Adrenal gland (tissue), 5 donors: ENCODE measurements around the gene TAAR9.
"Not testable (repeated sequence)": the region's sequence is repeated elsewhere in the genome, so short reads cannot be mapped to it uniquely, and the experiment has no call there.

Experiments used
- CTCF ChIP-seq, 6 experiments: fragments of 450-650 bp in 4 of 6; fragments of 200-600 bp in 2 of 6; sonication (generic) in 1 of 6; IDR thresholded peaks; 1 replicate in 5 of 6; 2 replicates in 1 of 6; pipeline versions ENCODE4 v1.5.1 to v1.8.0; 2016 to 2021; ENCODE audit warnings: antibody characterized with exemption in 6 of 6, mild to moderate bottlenecking in 2 of 6, moderate library complexity in 1 of 6
- POLR2A ChIP-seq, 2 donors: fragments of 450-650 bp; IDR thresholded peaks; one replicate each; pipeline ENCODE4 v1.6.1; 2017; ENCODE audit warnings: antibody characterized with exemption in 2 of 2, mild to moderate bottlenecking in 2 of 2, moderate library complexity in 1 of 2
- donor health status: DM: no; HTN: no; CAD: no.

DNA sequence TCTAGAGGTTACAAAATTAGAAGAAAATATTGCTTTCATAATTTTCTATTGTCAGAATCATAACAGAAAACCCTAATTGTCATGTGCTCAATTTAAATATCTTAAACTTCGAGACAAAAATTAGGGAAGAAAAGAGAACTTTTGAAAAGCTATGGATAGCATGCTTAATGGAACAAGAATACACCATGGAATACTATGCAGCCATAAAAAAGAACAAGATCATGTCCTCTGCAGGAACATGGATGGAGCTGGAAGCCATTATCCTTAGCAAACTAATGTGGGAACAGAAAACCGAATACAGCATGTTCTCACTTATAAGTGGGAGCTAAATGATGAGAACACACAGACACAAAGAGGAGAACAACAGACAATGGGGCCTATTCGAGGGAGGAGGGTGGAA is 22.0 kb downstream of the TAAR9 start:
- not testable (repeated sequence) for TF ChIP-seq CTCF, POLR2A (IDR thresholded peaks at IDR 0.05)
